Common myeloid progenitor, CD34-positive (primary cell): ENCODE results near the gene ADAMTSL4.
"Not testable (repeated sequence)": the region's sequence is repeated elsewhere in the genome, so short reads cannot be mapped to it uniquely, and the experiment has no call there.

Experiments
- CTCF ChIA-PET: fragments of 350-600 bp; sonication (Branson Sonifier 250); formaldehyde crosslinking; loops from one replicate; lab custom pipeline; 2021; ENCODE audit warnings: antibody characterized with exemption; lab: Charles Lee
- POLR2A ChIA-PET: fragments of 350-600 bp; sonication (Branson Sonifier 250); formaldehyde crosslinking; loops from one replicate; lab custom pipeline; 2021; ENCODE audit warnings: antibody characterized with exemption; lab: Charles Lee
- DNase-seq, 3 donors: peaks; one replicate each; pipeline versions ENCODE4 v3.0.0 to v3.0.0-alpha.2; 2013
- H3K27ac ChIP-seq, 2 experiments: 1 replicate in 1 of 2; 2 replicates in 1 of 2; pipeline ENCODE4 v1.7.0; 2013; ENCODE audit warnings: inconsistent platforms in 2 of 2, low read length in 2 of 2, mild to moderate bottlenecking in 2 of 2, low read depth in 1 of 2, moderate library complexity in 1 of 2; ENCODE audit not compliant: severe bottlenecking in 2 of 2, insufficient read depth in 1 of 2, poor library complexity in 1 of 2
- H3K27me3 ChIP-seq, 5 experiments: replicated peaks in 2 of 5; 1 replicate in 3 of 5; 2 replicates in 2 of 5; pipeline versions ENCODE4 v1.6.1 to v1.7.0; 2013; ENCODE audit warnings: low read length in 4 of 5, mild to moderate bottlenecking in 2 of 5, moderate library complexity in 2 of 5, inconsistent platforms in 1 of 5; ENCODE audit not compliant: insufficient read depth in 5 of 5, control insufficient read depth in 4 of 5
- H3K36me3 ChIP-seq, 4 experiments: 1 replicate in 2 of 4; 2 replicates in 2 of 4; pipeline versions ENCODE4 v1.6.1 to v1.7.0; 2013; ENCODE audit warnings: low read length in 3 of 4, control low read depth in 1 of 4, mild to moderate bottlenecking in 1 of 4; ENCODE audit not compliant: control insufficient read depth in 4 of 4, insufficient read depth in 4 of 4
- H3K4me1 ChIP-seq, 4 experiments: 1 replicate in 3 of 4; 2 replicates in 1 of 4; pipeline versions ENCODE4 v1.6.1 to v1.7.1; 2013; ENCODE audit warnings: low read length in 3 of 4, mild to moderate bottlenecking in 3 of 4, control low read depth in 1 of 4, inconsistent platforms in 1 of 4, moderate library complexity in 1 of 4; ENCODE audit not compliant: control insufficient read depth in 4 of 4, insufficient read depth in 4 of 4; ENCODE audit errors: control extremely low read depth in 1 of 4
- H3K4me3 ChIP-seq, 7 experiments: 1 replicate in 4 of 7; 2 replicates in 3 of 7; pipeline versions ENCODE4 v1.5.1 to v1.7.0; 2013; ENCODE audit warnings: mild to moderate bottlenecking in 7 of 7, low read length in 6 of 7, moderate library complexity in 6 of 7, inconsistent platforms in 2 of 7, low read depth in 2 of 7, control low read depth in 1 of 7; ENCODE audit not compliant: insufficient read depth in 4 of 7, control insufficient read depth in 1 of 7; ENCODE audit errors: extremely low read depth in 1 of 7
- H3K9me3 ChIP-seq, 5 experiments: 1 replicate in 4 of 5; 2 replicates in 1 of 5; pipeline versions ENCODE4 v1.6.1 to v1.7.1; 2013; ENCODE audit warnings: low read length in 4 of 5, mild to moderate bottlenecking in 2 of 5, inconsistent platforms in 1 of 5, low read depth in 1 of 5, moderate library complexity in 1 of 5; ENCODE audit not compliant: control insufficient read depth in 4 of 5, insufficient read depth in 2 of 5; ENCODE audit errors: control extremely low read depth in 1 of 5
- WGBS: methylation state at CpG from one replicate; pipeline ENCODE4 v1.1.5; 2013; ENCODE audit not compliant: insufficient coverage; 5-methylcytosine and 5-hydroxymethylcytosine counted together

Gene ADAMTSL4

DNA sequence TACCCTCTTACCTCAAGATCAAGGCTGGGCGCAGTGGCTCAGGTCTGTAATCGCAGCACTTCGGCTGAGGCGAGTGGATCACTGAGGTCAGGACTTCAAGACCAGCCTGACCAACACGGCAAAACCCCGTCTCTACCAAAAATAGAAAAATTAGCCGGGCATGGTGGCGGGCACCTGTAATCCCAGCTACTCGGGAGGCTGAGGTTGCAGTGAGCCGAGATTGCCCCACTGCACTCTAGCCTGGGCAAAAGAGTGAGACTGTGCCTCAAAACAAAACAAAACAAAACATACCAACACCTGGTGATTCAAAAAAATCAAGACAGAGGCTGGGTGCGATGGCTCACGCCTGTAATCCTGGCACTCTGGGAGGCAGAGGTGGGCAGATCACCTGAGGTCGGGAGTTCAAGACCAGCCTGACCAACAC is 24.5 kb downstream of the ADAMTSL4 start:
- ChIA-PET POLR2A (interaction anchor here (0.8 to 8.5 kb wide), 3 partner anchors 11 to 54 kb away, joined by 3 to 77 read pairs (median 5); no protein-coding TSS in a partner anchor), CTCF (interaction anchor here (1.0 to 11.1 kb wide), 3 partner anchors 12 to 49 kb away, joined by 3 to 150 read pairs (median 4); no protein-coding TSS in a partner anchor)
- not testable (repeated sequence) for H3K9me3 ChIP-seq, DNase-seq, H3K27me3 ChIP-seq, H3K4me3 ChIP-seq, H3K27ac ChIP-seq
- Histone ChIP-seq H3K4me1 (peaks cover 23 to 39% (median 32%) of the 10 kb centered on the region in 4 experiments), H3K36me3 (peaks cover 18 to 63% (median 49%) of the 10 kb centered on the region in 4 experiments)
- 98% methylated on average over 8 of the region's 13 CpGs for WGBS

DNA sequence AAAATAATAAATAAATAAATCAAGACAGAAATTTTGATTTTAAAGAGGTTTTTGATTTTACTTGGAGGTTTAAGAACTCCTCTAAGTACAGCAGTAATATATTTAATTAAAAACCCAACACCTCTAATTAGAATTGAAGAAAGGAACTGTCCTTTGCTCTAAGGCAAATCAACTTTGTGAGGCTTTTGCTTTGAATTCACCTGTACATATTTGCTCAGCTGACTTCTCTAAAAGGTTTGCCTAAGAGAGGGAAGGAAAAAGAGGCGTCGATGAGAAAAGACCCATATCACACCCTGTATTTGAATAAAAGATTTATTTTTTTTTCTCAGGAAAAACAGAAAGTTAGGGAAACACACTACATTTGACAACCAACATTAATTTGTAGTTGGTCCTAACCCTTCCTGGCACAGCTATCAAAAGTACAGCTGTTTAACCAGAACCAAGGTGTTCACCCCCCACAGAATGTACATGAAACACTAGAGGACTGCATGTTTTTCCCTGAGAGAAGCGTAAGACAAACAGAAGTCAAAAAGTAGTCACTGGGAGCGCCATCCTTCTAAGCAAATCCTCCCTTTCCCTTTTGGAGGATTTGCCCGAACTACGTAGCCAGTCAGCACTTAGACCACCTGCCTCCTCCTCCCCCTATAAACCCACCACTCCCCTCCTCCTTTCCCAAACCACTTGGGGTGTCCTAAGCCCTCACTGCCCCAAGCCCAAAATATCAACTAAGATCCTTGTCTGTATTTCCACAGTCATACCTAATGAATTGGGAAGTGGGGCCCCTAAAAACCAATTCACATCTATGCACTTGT is 25.3 kb downstream of the ADAMTSL4 start:
- Histone ChIP-seq H3K36me3 (peaks cover 18 to 65% (median 51%) of the 10 kb centered on the region in 4 experiments), H3K27me3 (no peaks in the 10 kb centered on the region), H3K4me1 (peaks cover 20 to 32% (median 25%) of the 10 kb centered on the region in 4 experiments), H3K9me3 (no peaks in the 10 kb centered on the region), H3K4me3 (peak overlapping the region in 3 of 7 experiments; percentile 11 to 99 (median 37)), H3K27ac (peak overlapping the region in 1 of 2 experiments; percentile 58)
- DNase-seq, result peak in 1 of 3 donors; percentile 23
- CTCF ChIA-PET, result interaction anchor here (0.9 to 11.1 kb wide), 5 partner anchors 13 to 49 kb away, joined by 3 to 150 read pairs (median 4); no protein-coding TSS in a partner anchor
- WGBS, result 89% methylated on average over 3 of the region's 6 CpGs
- POLR2A ChIA-PET, result interaction anchor here (0.6 to 8.5 kb wide), 4 partner anchors 12 to 48 kb away, joined by 3 to 77 read pairs (median 4); no protein-coding TSS in a partner anchor

DNA sequence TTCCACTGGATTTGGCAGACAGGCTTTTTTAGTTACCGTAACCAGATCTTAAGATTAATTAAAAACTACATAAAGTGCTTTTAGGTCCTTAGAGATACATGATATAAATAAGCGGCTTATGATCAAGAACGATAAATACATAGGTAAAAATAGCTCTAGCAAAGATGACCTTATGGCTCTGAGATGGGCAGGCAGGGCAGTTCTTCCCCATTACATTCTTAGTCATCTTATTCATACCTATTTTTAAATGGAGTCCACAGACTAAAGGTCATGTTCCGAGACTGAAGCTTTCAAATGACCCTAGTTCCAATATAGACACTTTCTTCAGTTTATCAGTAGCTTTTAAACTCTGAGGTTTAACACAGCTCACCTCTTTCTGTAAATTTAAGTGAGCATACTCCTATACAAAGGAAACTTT is 25.9 kb downstream of the ADAMTSL4 start:
- Histone ChIP-seq H3K4me1 (peaks cover 21 to 31% (median 26%) of the 10 kb centered on the region in 4 experiments), H3K9me3 (no peaks in the 10 kb centered on the region), H3K4me3 (peak overlapping the region in 5 of 7 experiments; percentile 52 to 100 (median 99)), H3K27ac (peak overlapping the region in 1 of 2 experiments; percentile 58), H3K36me3 (peaks cover 18 to 65% (median 49%) of the 10 kb centered on the region in 4 experiments), H3K27me3 (no peaks in the 10 kb centered on the region)
- POLR2A ChIA-PET, result interaction anchor here (1.1 to 8.5 kb wide), 3 partner anchors 13 to 48 kb away, joined by 4 to 77 read pairs (median 4); no protein-coding TSS in a partner anchor
- DNase-seq, result no peak
- WGBS, result 88% methylated on average over 1 of the region's 4 CpGs
- CTCF ChIA-PET, result interaction anchor here (0.9 to 11.1 kb wide), 6 partner anchors 14 to 53 kb away, joined by 3 to 150 read pairs (median 4); no protein-coding TSS in a partner anchor

DNA sequence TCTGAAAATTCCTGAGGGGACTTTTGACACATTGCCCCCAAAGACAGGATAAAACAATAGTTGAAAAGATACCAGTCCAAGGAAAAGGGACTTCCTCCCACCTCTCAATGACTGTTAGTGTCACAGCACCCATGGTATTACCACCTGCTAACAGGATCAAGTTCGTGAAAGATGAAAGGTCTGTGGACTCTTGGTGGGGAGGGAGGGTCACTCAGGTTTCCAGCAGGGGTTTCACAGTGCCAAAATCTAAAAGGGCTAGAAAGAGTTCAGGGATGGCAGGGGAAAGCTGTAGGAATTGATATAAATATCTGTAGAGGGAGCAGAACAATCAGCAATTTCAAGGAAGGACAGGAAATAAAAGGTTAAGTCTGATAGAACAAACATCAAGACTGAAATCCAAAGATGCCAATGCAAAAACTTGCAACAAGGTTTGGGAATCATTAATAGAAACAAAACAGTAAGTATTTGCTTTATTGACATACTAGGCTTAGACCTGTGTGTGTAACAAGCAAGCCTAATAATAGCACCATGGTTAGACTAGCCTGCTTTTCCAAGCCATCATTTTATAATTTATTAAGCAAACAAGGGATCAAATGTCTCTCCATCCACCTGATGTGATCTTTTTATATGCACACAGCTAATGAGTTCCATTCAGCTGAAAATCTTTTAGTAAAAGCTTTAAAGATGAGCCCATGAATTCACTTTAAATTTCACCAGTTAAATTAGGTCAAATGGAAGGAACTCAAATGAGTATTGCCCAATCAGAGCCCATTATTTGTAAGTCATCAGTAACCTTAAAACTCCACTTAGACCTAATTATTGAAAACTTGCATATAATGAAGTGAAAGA is 26.5 kb downstream of the ADAMTSL4 start:
- DNase-seq, result peak in 1 of 3 donors; percentile 6
- Histone ChIP-seq H3K4me3 (peak overlapping the region in 6 of 7 experiments; percentile 52 to 100 (median 99)), H3K27me3 (no peaks in the 10 kb centered on the region), H3K27ac (peak overlapping the region in 1 of 2 experiments; percentile 98), H3K9me3 (no peaks in the 10 kb centered on the region), H3K36me3 (peaks cover 18 to 65% (median 48%) of the 10 kb centered on the region in 4 experiments), H3K4me1 (peaks cover 25 to 34% (median 30%) of the 10 kb centered on the region in 4 experiments)
- ChIA-PET POLR2A (interaction anchor here (1.1 to 8.5 kb wide), 5 partner anchors 8 to 47 kb away, joined by 4 to 77 read pairs (median 10); no protein-coding TSS in a partner anchor), CTCF (interaction anchor here (0.9 to 11.1 kb wide), 11 partner anchors 9 to 52 kb away, joined by 3 to 150 read pairs (median 4); no protein-coding TSS in a partner anchor)
- 71% methylated on average over 1 of the region's 1 CpG for WGBS

DNA sequence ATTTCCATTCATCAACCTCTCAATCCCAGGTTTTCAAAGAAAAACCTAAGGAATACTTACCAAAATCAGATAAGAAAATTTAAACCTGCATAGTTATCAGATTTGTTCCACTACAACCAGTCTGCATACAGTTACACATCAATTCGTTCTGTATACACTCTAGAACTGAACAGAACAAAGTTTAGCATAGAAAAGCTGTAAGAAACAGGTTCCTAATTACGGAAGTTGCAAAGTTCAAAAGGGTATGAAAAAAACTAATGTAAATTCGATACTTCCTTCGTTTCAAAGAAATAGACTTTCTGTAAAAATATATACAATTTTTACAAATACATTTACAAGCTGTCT is 27.1 kb downstream of the ADAMTSL4 start:
- Histone ChIP-seq H3K27me3 (no peaks in the 10 kb centered on the region), H3K27ac (peak overlapping the region; percentile 97 to 98), H3K9me3 (no peaks in the 10 kb centered on the region), H3K36me3 (peaks cover 18 to 61% (median 47%) of the 10 kb centered on the region in 4 experiments), H3K4me3 (peak overlapping the region in 6 of 7 experiments; percentile 91 to 100 (median 99)), H3K4me1 (peaks cover 25 to 34% (median 30%) of the 10 kb centered on the region in 4 experiments)
- POLR2A ChIA-PET, result interaction anchor here (1.6 to 8.5 kb wide), 3 partner anchors 9 to 36 kb away, joined by 10 to 77 read pairs (median 12); no protein-coding TSS in a partner anchor
- CTCF ChIA-PET, result interaction anchor here (1.2 to 11.1 kb wide), 10 partner anchors 8 to 51 kb away, joined by 3 to 150 read pairs (median 4); no protein-coding TSS in a partner anchor
- no peak for DNase-seq
- no CpG with 5 or more reads among the region's 4 CpGs for WGBS
